Smooth muscle cell (in vitro differentiated cells): ENCODE results near the gene ATAD2B. TPM values are rescaled to one million over a fixed set of nuclear protein-coding genes. Genes with fewer than 3 reads are reported as not detected.

ENCODE experiments used
- DNase-seq: peaks from one replicate; lab custom pipeline; 2025; ENCODE audit not compliant: unreplicated experiment; lab: John Stamatoyannopoulos, UW
- H2AFZ ChIP-seq: fragments of 200-600 bp; sonication (generic); 2 replicates; pipeline ENCODE4 v1.6.0; 2016; ENCODE audit warnings: antibody characterized with exemption, low read depth, mild to moderate bottlenecking
- H3F3A ChIP-seq: fragments of 200-600 bp; sonication (generic); 2 replicates; pipeline ENCODE4 v1.6.0; 2017; ENCODE audit warnings: antibody characterized with exemption, low read depth
- H3K27ac ChIP-seq: fragments of 200-600 bp; sonication (generic); 2 replicates; pipeline ENCODE4 v1.5.1; 2016; ENCODE audit warnings: low read depth, mild to moderate bottlenecking
- H3K27me3 ChIP-seq: fragments of 200-600 bp; sonication (generic); 2 replicates; pipeline ENCODE4 v1.6.1; 2016; ENCODE audit warnings: low read depth, mild to moderate bottlenecking
- H3K36me3 ChIP-seq: fragments of 200-600 bp; sonication (generic); 2 replicates; pipeline ENCODE4 v1.5.1; 2016; ENCODE audit warnings: low read depth
- H3K4me1 ChIP-seq: fragments of 200-600 bp; sonication (generic); 2 replicates; pipeline ENCODE4 v1.5.1; 2016; ENCODE audit warnings: low read depth
- H3K4me2 ChIP-seq: fragments of 200-600 bp; sonication (generic); 2 replicates; pipeline ENCODE4 v1.6.0; 2016; ENCODE audit warnings: mild to moderate bottlenecking
- H3K4me3 ChIP-seq: fragments of 200-600 bp; sonication (generic); 2 replicates; pipeline ENCODE4 v1.5.1; 2016; ENCODE audit warnings: mild to moderate bottlenecking
- H3K79me2 ChIP-seq: fragments of 200-600 bp; sonication (generic); 2 replicates; pipeline ENCODE4 v1.6.0; 2016; ENCODE audit warnings: low read depth, mild to moderate bottlenecking
- H3K9ac ChIP-seq: fragments of 200-600 bp; sonication (generic); 2 replicates; pipeline ENCODE4 v1.6.0; 2016; ENCODE audit warnings: low read depth
- H3K9me3 ChIP-seq: fragments of 200-600 bp; sonication (generic); replicated peaks from 2 replicates; pipeline ENCODE4 v1.5.1; 2016; ENCODE audit warnings: low read depth
- H4K20me1 ChIP-seq: fragments of 200-600 bp; sonication (generic); 2 replicates; pipeline ENCODE4 v1.6.0; 2016; ENCODE audit warnings: low read depth
- WGBS: methylation state at CpG from one replicate; pipeline ENCODE4 v1.1.7; 2016; ENCODE audit warnings: low lambda C conversion rate; 5-methylcytosine and 5-hydroxymethylcytosine counted together
- polyA plus RNA-seq: library from polyadenylated mRNA; unstranded; fragments of >200 nt; fragmentation: Nextera tagmentation; extraction: Ambion mirVana; gene quantifications from 2 replicates; pipeline ENCODE4 v1.2.1, GENCODE V29; 2016
- total RNA-seq: library from RNA; depleted of rRNA; stranded (reverse); fragments of >200 nt; gene quantifications from 2 replicates; pipeline ENCODE4 v1.2.3, GENCODE V29; 2014
- TF ChIP-seq, protein P1 (sequence below): fragments of 200-600 bp; sonication (generic); IDR thresholded peaks from 2 replicates; pipeline ENCODE4 v1.5.1; 2017; ENCODE audit warnings: borderline replicate concordance, mild to moderate bottlenecking, antibody characterized with exemption; ENCODE audit not compliant: insufficient read depth, poor library complexity, severe bottlenecking

The ATAD2B gene
- total and polyA plus RNA-seq, 2 experiments from 2014 or later = 6.2 to 17.5 TPM

- H3K9me3 ChIP-seq = no peaks in the 10 kb centered on the region
- 96% methylated on average over 2 of the region's 2 CpGs for WGBS
- no peaks in the 10 kb centered on the region for H4K20me1 ChIP-seq
- peaks cover 2% of the 10 kb centered on the region for H3F3A ChIP-seq
- no peak for DNase-seq
- no peak overlapping the region for H2AFZ ChIP-seq
- no peak overlapping the region for H3K4me3 ChIP-seq
- no peaks in the 10 kb centered on the region for H3K36me3 ChIP-seq
- H3K4me2 ChIP-seq = no peak overlapping the region
- TF ChIP-seq, protein P1, sequence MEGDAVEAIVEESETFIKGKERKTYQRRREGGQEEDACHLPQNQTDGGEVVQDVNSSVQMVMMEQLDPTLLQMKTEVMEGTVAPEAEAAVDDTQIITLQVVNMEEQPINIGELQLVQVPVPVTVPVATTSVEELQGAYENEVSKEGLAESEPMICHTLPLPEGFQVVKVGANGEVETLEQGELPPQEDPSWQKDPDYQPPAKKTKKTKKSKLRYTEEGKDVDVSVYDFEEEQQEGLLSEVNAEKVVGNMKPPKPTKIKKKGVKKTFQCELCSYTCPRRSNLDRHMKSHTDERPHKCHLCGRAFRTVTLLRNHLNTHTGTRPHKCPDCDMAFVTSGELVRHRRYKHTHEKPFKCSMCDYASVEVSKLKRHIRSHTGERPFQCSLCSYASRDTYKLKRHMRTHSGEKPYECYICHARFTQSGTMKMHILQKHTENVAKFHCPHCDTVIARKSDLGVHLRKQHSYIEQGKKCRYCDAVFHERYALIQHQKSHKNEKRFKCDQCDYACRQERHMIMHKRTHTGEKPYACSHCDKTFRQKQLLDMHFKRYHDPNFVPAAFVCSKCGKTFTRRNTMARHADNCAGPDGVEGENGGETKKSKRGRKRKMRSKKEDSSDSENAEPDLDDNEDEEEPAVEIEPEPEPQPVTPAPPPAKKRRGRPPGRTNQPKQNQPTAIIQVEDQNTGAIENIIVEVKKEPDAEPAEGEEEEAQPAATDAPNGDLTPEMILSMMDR = no peak
- H3K4me1 ChIP-seq = no peaks in the 10 kb centered on the region
- no peak overlapping the region for H3K9ac ChIP-seq
- no peak overlapping the region for H3K27ac ChIP-seq
- no peaks in the 10 kb centered on the region for H3K79me2 ChIP-seq
- H3K27me3 ChIP-seq = no peaks in the 10 kb centered on the region
Observed at GRCh38 chr2:23777826-23778225, 149.1 kb downstream of the ATAD2B start.

DNA sequence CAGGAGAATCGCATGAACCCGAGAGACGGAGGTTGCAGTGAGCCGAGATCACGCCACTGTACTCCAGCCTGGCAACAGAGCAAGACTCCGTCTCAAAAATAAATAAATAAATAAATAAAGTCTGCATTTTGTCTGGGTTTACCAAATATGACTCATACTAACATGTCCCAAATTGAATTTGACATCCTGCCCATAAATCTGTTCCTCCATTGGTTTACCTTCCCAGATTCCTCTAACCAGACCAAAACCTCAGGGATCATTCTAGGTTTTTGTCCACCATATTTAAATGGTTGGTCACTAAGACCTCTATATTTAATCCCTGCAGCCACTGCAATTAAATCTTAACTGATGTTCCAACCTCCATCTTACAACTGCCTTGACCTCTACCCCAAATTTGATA lies 150.9 kb downstream of the ATAD2B start:
- H3K9me3 ChIP-seq = no peaks in the 10 kb centered on the region

GRCh38 chr2:23772684-23773083 lies 154.2 kb downstream of the ATAD2B start:
- no peaks in the 10 kb centered on the region for H3K9me3 ChIP-seq
- H3K79me2 ChIP-seq = no peaks in the 10 kb centered on the region
- H3F3A ChIP-seq = no peaks in the 10 kb centered on the region
- H2AFZ ChIP-seq = no peak overlapping the region
- no peak overlapping the region for H3K4me3 ChIP-seq
- H4K20me1 ChIP-seq = no peaks in the 10 kb centered on the region
- H3K27me3 ChIP-seq = no peaks in the 10 kb centered on the region
- no peak overlapping the region for H3K27ac ChIP-seq
- 98% methylated on average over 7 of the region's 7 CpGs for WGBS
- H3K36me3 ChIP-seq = peaks cover 16% of the 10 kb centered on the region
- H3K4me2 ChIP-seq = no peak overlapping the region
- no peaks in the 10 kb centered on the region for H3K4me1 ChIP-seq
- no peak for DNase-seq
- H3K9ac ChIP-seq = no peak overlapping the region
- TF ChIP-seq, protein P1 = no peak

More for the DNA sequence above, 150.9 kb downstream of the ATAD2B start:
- Histone ChIP-seq H3K36me3 (peaks cover 8% of the 10 kb centered on the region), H3K79me2 (no peaks in the 10 kb centered on the region), H3K9ac (no peak overlapping the region), H3K4me2 (no peak overlapping the region), H3K4me1 (no peaks in the 10 kb centered on the region), H2AFZ (no peak overlapping the region), H3K4me3 (no peak overlapping the region), H3F3A (no peaks in the 10 kb centered on the region), H4K20me1 (no peaks in the 10 kb centered on the region), H3K27ac (no peak overlapping the region), H3K27me3 (no peaks in the 10 kb centered on the region)
- TF ChIP-seq, protein P1 = no peak
- DNase-seq = no peak
- WGBS = 98% methylated on average over 6 of the region's 6 CpGs

DNA sequence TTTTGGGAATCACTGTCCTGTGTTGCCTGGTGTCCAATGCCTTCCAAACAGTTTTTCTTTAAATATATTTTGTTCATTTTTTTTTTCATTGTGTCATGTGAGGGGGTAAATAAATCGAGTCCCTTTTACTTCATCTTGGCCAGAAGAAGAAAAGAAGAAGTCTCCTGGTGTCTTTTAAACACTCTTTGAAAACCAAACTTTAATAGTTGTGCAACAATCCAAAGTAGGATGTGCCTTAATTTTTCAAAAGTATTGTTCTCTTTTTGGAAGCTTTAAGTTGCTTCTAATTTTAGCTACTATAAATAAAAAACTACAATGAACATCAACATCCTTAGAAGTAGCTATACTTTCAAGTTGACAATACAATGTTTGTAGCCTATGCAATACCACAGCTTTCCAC lies 154.9 kb downstream of the ATAD2B start:
- no peaks in the 10 kb centered on the region for H3K4me1 ChIP-seq
- peaks cover 16% of the 10 kb centered on the region for H3K36me3 ChIP-seq
- no peaks in the 10 kb centered on the region for H4K20me1 ChIP-seq
- H2AFZ ChIP-seq = no peak overlapping the region
- no peak overlapping the region for H3K4me3 ChIP-seq
- H3F3A ChIP-seq = no peaks in the 10 kb centered on the region
- no peak overlapping the region for H3K4me2 ChIP-seq
- H3K27ac ChIP-seq = no peak overlapping the region
- TF ChIP-seq, protein P1 = no peak
- H3K9ac ChIP-seq = no peak overlapping the region
- 95% methylated on average over 1 of the region's 1 CpG for WGBS
- H3K27me3 ChIP-seq = no peaks in the 10 kb centered on the region
- H3K79me2 ChIP-seq = no peaks in the 10 kb centered on the region
- no peaks in the 10 kb centered on the region for H3K9me3 ChIP-seq
- DNase-seq = no peak
